Muscle of leg (tissue), 11 donors: ENCODE measurements around the gene WBP2. TPM values are rescaled to one million over a fixed set of nuclear protein-coding genes. Genes with fewer than 3 reads are reported as not detected.
"Not testable (repeated sequence)": the region's sequence is repeated elsewhere in the genome, so short reads cannot be mapped to it uniquely, and the experiment has no call there.

ENCODE experiments used
- DNase-seq: peaks from one replicate; pipeline ENCODE4 v3.0.0; 2013
- H3K27ac ChIP-seq: one replicate; pipeline ENCODE4 v1.5.1; 2013; ENCODE audit warnings: mild to moderate bottlenecking, low read length, control low read depth
- H3K27me3 ChIP-seq: one replicate; pipeline ENCODE4 v1.6.1; 2013; ENCODE audit warnings: low read length; ENCODE audit not compliant: control insufficient read depth, insufficient read depth
- H3K36me3 ChIP-seq: one replicate; pipeline ENCODE4 v1.6.1; 2013; ENCODE audit warnings: low read length; ENCODE audit not compliant: control insufficient read depth, insufficient read depth
- H3K4me1 ChIP-seq: one replicate; pipeline ENCODE4 v1.6.1; 2013; ENCODE audit warnings: low read length; ENCODE audit not compliant: control insufficient read depth, insufficient read depth
- H3K4me3 ChIP-seq: one replicate; pipeline ENCODE4 v1.5.1; 2013; ENCODE audit warnings: low read length, control low read depth
- H3K9me3 ChIP-seq: replicated peaks from 2 replicates; pipeline ENCODE4 v1.6.1; 2013; ENCODE audit warnings: low read depth, low read length; ENCODE audit not compliant: control insufficient read depth
- WGBS: methylation state at CpG from one replicate; pipeline ENCODE4 v1.1.5; 2013; ENCODE audit warnings: missing lambda C conversion rate; ENCODE audit not compliant: insufficient coverage; 5-methylcytosine and 5-hydroxymethylcytosine counted together
- polyA plus RNA-seq, 8 donors: library from polyadenylated mRNA; unstranded; fragments of 120-200 nt; gene quantifications; one replicate each; pipeline versions ENCODE4 v1.2.1 to v1.2.3, GENCODE V29; 2013; ENCODE audit warnings: inconsistent platforms in 1 of 8, low replicate concordance in 1 of 8; ENCODE audit not compliant: insufficient read length in 8 of 8, insufficient read depth in 1 of 8
- total RNA-seq: library from RNA; stranded (reverse); fragments of 120-200 nt; gene quantifications from one replicate; pipeline ENCODE4 v1.2.4, GENCODE V29; 2013

WBP2 gene
- total and polyA plus RNA-seq, 9 donors, result 16.0 to 64.1 (median 59.1) TPM

GRCh38 chr17:75889454-75889853 is 34.3 kb upstream of the WBP2 start:
- DNase-seq, result no peak
- Histone ChIP-seq H3K4me1 (peaks cover 9% of the 10 kb centered on the region), H3K36me3 (peaks cover 33% of the 10 kb centered on the region), H3K27me3 (no peaks in the 10 kb centered on the region), H3K9me3 (no peaks in the 10 kb centered on the region), H3K27ac (no peak overlapping the region), H3K4me3 (no peak overlapping the region)
- 80% methylated on average over 1 of the region's 6 CpGs for WGBS

GRCh38 chr17:75888484-75888883 is 33.3 kb upstream of the WBP2 start:
- 86% methylated on average over 1 of the region's 6 CpGs for WGBS
- H3K27me3 ChIP-seq, result no peaks in the 10 kb centered on the region
- H3K9me3 ChIP-seq, result no peaks in the 10 kb centered on the region
- peaks cover 33% of the 10 kb centered on the region for H3K36me3 ChIP-seq
- H3K4me3 ChIP-seq, result no peak overlapping the region
- no peak for DNase-seq
- H3K27ac ChIP-seq, result no peak overlapping the region
- H3K4me1 ChIP-seq, result peaks cover 1% of the 10 kb centered on the region

GRCh38 chr17:75885860-75886259 is 30.7 kb upstream of the WBP2 start:
- not testable (repeated sequence) for H3K27ac ChIP-seq, DNase-seq, H3K9me3 ChIP-seq, H3K27me3 ChIP-seq, H3K4me3 ChIP-seq
- Histone ChIP-seq H3K4me1 (peaks cover 11% of the 10 kb centered on the region), H3K36me3 (peaks cover 15% of the 10 kb centered on the region)
- 92% methylated on average over 4 of the region's 9 CpGs for WGBS

- Histone ChIP-seq H3K4me3 (no peak overlapping the region), H3K27ac (no peak overlapping the region), H3K27me3 (no peaks in the 10 kb centered on the region), H3K36me3 (peaks cover 11% of the 10 kb centered on the region), H3K4me1 (peaks cover 11% of the 10 kb centered on the region), H3K9me3 (no peaks in the 10 kb centered on the region)
- peak; percentile 18 for DNase-seq
- WGBS, result 61% methylated on average over 8 of the region's 8 CpGs
Observed at GRCh38 chr17:75885431-75885830, 30.3 kb upstream of the WBP2 start.

- no peak overlapping the region for H3K27ac ChIP-seq
- H3K36me3 ChIP-seq, result peaks cover 1% of the 10 kb centered on the region
- H3K4me1 ChIP-seq, result peaks cover 24% of the 10 kb centered on the region
- DNase-seq, result peak; percentile 32
- no peaks in the 10 kb centered on the region for H3K9me3 ChIP-seq
- 84% methylated on average over 9 of the region's 15 CpGs for WGBS
- no peaks in the 10 kb centered on the region for H3K27me3 ChIP-seq
- H3K4me3 ChIP-seq, result no peak overlapping the region
Observed at GRCh38 chr17:75881678-75882454, 26.7 kb upstream of the WBP2 start.

GRCh38 chr17:75880266-75880665 is 25.1 kb upstream of the WBP2 start:
- WGBS, result 77% methylated on average over 4 of the region's 7 CpGs
- H3K27ac ChIP-seq, result no peak overlapping the region
- no peak overlapping the region for H3K4me3 ChIP-seq
- H3K36me3 ChIP-seq, result peaks cover 17% of the 10 kb centered on the region
- H3K9me3 ChIP-seq, result no peaks in the 10 kb centered on the region
- no peaks in the 10 kb centered on the region for H3K27me3 ChIP-seq
- H3K4me1 ChIP-seq, result peaks cover 40% of the 10 kb centered on the region
- no peak for DNase-seq

DNA sequence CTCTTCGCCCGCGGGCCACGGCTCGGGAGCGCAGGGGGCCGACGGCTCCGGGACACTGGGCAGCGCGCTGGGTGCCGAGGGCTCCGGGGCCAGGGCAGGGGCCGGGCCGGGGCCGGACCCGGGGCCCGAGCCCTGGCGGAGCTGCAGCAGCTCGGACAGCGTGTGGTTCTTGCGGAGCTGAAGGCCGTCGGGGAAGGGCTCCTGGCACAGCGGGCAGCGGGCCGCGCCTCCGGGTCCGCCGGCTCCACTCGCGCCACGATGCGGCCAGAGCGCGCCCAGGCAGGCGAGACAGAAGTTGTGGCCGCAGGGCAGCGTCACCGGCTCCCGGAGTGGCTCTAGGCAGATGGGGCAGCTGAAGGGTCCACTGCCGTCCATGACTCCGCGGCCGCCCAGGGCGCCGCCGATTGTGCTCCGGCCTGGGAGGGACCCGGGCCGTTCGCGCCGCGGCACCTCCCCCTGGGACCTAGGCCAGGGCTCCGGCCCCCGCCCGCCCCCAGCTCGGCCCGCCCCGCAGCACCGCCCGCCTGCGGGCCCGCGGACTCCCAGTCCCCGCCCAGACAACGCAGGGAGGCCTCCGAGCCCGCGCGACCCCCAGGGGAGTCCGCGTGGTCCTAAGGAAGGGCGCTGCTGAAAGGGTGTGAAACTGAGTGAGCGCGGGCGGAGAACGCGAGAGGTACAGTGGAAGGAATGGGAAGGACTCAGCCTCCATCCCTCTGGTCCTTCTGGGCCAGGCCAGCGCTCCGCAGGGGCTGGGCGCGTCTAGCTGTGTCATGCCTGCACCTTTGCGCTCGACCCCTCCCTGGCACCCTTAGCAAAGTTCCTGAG is 23.3 kb upstream of the WBP2 start, which contains the start of gene TRIM47:
Gene TRIM47 (minus strand): TSS at position 408 of the 825 bp plus-strand sequence. CDS start 33 bp downstream, at position 375.
- Histone ChIP-seq H3K9me3 (no peaks in the 10 kb centered on the region), H3K4me1 (peaks cover 51% of the 10 kb centered on the region), H3K4me3 (peak within 1 kb of the TSS; percentile 79), H3K27me3 (no peaks in the 10 kb centered on the region), H3K27ac (peak within 1 kb of the TSS; percentile 99), H3K36me3 (peaks cover 35% of the 10 kb centered on the region)
- WGBS, result under 1% methylated on average over 86 of the region's 87 CpGs
- peak; percentile 90 for DNase-seq

DNA sequence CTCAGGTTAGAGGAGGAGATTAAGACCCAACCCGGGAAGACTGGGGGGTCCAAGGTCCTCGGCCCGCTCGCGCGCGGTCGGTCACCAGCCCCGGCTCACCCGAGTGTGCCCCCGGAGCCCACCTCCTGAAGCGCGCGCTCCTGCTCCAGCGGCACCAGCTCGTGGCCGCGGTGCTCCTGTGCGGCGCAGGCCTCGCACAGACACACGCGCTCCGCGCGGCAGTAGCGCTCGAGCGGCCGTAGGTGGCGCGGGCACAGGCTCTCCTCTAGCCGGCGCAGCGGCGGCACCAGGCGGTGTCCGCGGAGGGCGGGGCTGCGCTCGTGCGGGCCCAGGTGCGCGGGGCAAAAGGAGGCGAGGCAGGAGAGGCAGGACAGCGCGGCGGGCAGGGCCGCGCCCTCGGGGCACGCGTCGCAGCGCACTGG is 22.6 kb upstream of the WBP2 start:
- under 1% methylated on average over 56 of the region's 56 CpGs for WGBS
- Histone ChIP-seq H3K27me3 (no peaks in the 10 kb centered on the region), H3K27ac (peak overlapping the region; percentile 99), H3K9me3 (no peaks in the 10 kb centered on the region), H3K36me3 (peaks cover 35% of the 10 kb centered on the region), H3K4me3 (peak overlapping the region; percentile 79), H3K4me1 (peaks cover 57% of the 10 kb centered on the region)
- peak; percentile 83 for DNase-seq

- peaks cover 35% of the 10 kb centered on the region for H3K36me3 ChIP-seq
- peaks cover 63% of the 10 kb centered on the region for H3K4me1 ChIP-seq
- H3K4me3 ChIP-seq, result peak overlapping the region; percentile 79
- WGBS, result 2% methylated on average over 32 of the region's 41 CpGs
- DNase-seq, result peak; percentile 99
- H3K9me3 ChIP-seq, result no peaks in the 10 kb centered on the region
- H3K27me3 ChIP-seq, result no peaks in the 10 kb centered on the region
- peak overlapping the region; percentile 99 for H3K27ac ChIP-seq
Observed at GRCh38 chr17:75876938-75877751, 22.0 kb upstream of the WBP2 start.
